ENCODE data around the gene LYAR.
"Not testable (repeated sequence)": the region's sequence is repeated elsewhere in the genome, so short reads cannot be mapped to it uniquely, and the experiment has no call there.

LYAR gene

GRCh38 chr4:4268776-4269175, 21.2 kb downstream of the LYAR start:
- no peak for TF ChIP-seq CTCF (IDR thresholded peaks at IDR 0.05; ENCODE audit: unreplicated experiment in 3 of 3)
- Mint-ChIP-seq H3K9me3 (no peaks in the 10 kb centered on the region), H3K36me3 (ENCODE audit: low read depth) (peaks cover 37% of the 10 kb centered on the region), H3K4me3 (no peak overlapping the region), H3K4me1 (no peaks in the 10 kb centered on the region), H3K27me3 (ENCODE audit: low read depth) (no peaks in the 10 kb centered on the region), H3K27ac (no peak overlapping the region)

GRCh38 chr4:4267981-4268380, 22.0 kb downstream of the LYAR start:
- Mint-ChIP-seq H3K9me3 (no peaks in the 10 kb centered on the region), H3K36me3 (ENCODE audit: low read depth) (peaks cover 33% of the 10 kb centered on the region), H3K4me3 (no peak overlapping the region), H3K27me3 (ENCODE audit: low read depth) (no peaks in the 10 kb centered on the region), H3K4me1 (no peaks in the 10 kb centered on the region), H3K27ac (no peak overlapping the region)
- no peak for TF ChIP-seq CTCF (IDR thresholded peaks at IDR 0.05; ENCODE audit: unreplicated experiment in 3 of 3)

GRCh38 chr4:4260185-4260751, 29.7 kb downstream of the LYAR start:
- H3K9me3 Mint-ChIP-seq, result no peaks in the 10 kb centered on the region
- H3K27me3 Mint-ChIP-seq (ENCODE audit: low read depth), result peaks cover 6% of the 10 kb centered on the region
- H3K4me3 Mint-ChIP-seq, result no peak overlapping the region
- peaks cover 9% of the 10 kb centered on the region for H3K4me1 Mint-ChIP-seq
- TF ChIP-seq CTCF (IDR thresholded peaks at IDR 0.05; ENCODE audit: unreplicated experiment in 3 of 3), result peak in 2 of 3 experiments; percentile 21 to 22
- H3K27ac Mint-ChIP-seq, result peak overlapping the region in 1 of 3 experiments; percentile 20
- no peaks in the 10 kb centered on the region for H3K36me3 Mint-ChIP-seq (ENCODE audit: low read depth)

GRCh38 chr4:4259484-4260100, 30.4 kb downstream of the LYAR start:
- Mint-ChIP-seq H3K27me3 (ENCODE audit: low read depth) (peaks cover 6% of the 10 kb centered on the region), H3K27ac (peak overlapping the region in 1 of 3 experiments; percentile 46), H3K4me3 (no peak overlapping the region), H3K4me1 (peaks cover 9% of the 10 kb centered on the region), H3K36me3 (ENCODE audit: low read depth) (no peaks in the 10 kb centered on the region), H3K9me3 (no peaks in the 10 kb centered on the region)
- no peak for TF ChIP-seq CTCF (IDR thresholded peaks at IDR 0.05; ENCODE audit: unreplicated experiment in 3 of 3)

- not testable (repeated sequence) for H3K36me3 Mint-ChIP-seq (ENCODE audit: low read depth); H3K4me3 Mint-ChIP-seq; H3K4me1 Mint-ChIP-seq; H3K9me3 Mint-ChIP-seq; H3K27ac Mint-ChIP-seq
- H3K27me3 Mint-ChIP-seq (ENCODE audit: low read depth), result peaks cover 18% of the 10 kb centered on the region
These were observed 32.2 kb downstream of the LYAR start for GRCh38 chr4:4257705-4258104.

- H3K27me3 Mint-ChIP-seq (ENCODE audit: low read depth), result peaks cover 19% of the 10 kb centered on the region
These were observed 33.2 kb downstream of the LYAR start for GRCh38 chr4:4256799-4257198.

More at GRCh38 chr4:4256799-4257198, 33.2 kb downstream of the LYAR start:
- Mint-ChIP-seq H3K9me3 (no peaks in the 10 kb centered on the region), H3K27ac (no peak overlapping the region), H3K36me3 (ENCODE audit: low read depth) (no peaks in the 10 kb centered on the region), H3K4me1 (peaks cover 9% of the 10 kb centered on the region), H3K4me3 (no peak overlapping the region)
- no peak for TF ChIP-seq CTCF (IDR thresholded peaks at IDR 0.05; ENCODE audit: unreplicated experiment in 3 of 3)
